Measurements from ENCODE around the gene CKLF.

The CKLF gene

GRCh38 chr16:66547101-66547989, 5.0 kb upstream of the CKLF start:
- H3K27me3 ChIP-seq (ENCODE audit: insufficient read depth, low read length): no peaks in the 10 kb centered on the region
- H3F3A ChIP-seq (ENCODE audit: insufficient read depth, low read length): no peaks in the 10 kb centered on the region; the same call in 1 of the 2 replicates
- no peaks in the 10 kb centered on the region for H3K9me2 ChIP-seq (ENCODE audit: low read depth, low read length)
- TF ChIP-seq, protein P1, sequence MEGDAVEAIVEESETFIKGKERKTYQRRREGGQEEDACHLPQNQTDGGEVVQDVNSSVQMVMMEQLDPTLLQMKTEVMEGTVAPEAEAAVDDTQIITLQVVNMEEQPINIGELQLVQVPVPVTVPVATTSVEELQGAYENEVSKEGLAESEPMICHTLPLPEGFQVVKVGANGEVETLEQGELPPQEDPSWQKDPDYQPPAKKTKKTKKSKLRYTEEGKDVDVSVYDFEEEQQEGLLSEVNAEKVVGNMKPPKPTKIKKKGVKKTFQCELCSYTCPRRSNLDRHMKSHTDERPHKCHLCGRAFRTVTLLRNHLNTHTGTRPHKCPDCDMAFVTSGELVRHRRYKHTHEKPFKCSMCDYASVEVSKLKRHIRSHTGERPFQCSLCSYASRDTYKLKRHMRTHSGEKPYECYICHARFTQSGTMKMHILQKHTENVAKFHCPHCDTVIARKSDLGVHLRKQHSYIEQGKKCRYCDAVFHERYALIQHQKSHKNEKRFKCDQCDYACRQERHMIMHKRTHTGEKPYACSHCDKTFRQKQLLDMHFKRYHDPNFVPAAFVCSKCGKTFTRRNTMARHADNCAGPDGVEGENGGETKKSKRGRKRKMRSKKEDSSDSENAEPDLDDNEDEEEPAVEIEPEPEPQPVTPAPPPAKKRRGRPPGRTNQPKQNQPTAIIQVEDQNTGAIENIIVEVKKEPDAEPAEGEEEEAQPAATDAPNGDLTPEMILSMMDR (IDR thresholded peaks at IDR 0.05; ENCODE audit: low read length): no peak
- TF ChIP-seq EZH2 (IDR thresholded peaks at IDR 0.05; ENCODE audit: borderline replicate concordance, low read length): no peak
- H3K4me2 ChIP-seq (ENCODE audit: low read length): no peak overlapping the region
- H3K27ac ChIP-seq (ENCODE audit: low read depth, low read length, poor library complexity, severe bottlenecking): peak overlapping the region; percentile 58
- H2AFZ ChIP-seq (ENCODE audit: low read length): no peak overlapping the region
- H3K79me2 ChIP-seq (ENCODE audit: insufficient read depth, low read length): no peaks in the 10 kb centered on the region
- no peaks in the 10 kb centered on the region for H3K9me3 ChIP-seq (ENCODE audit: low read length)
- no peak overlapping the region for H3K4me3 ChIP-seq (ENCODE audit: low read depth, low read length, poor library complexity, severe bottlenecking)
- H3K9ac ChIP-seq (ENCODE audit: low read length): no peak overlapping the region
- no peaks in the 10 kb centered on the region for H4K20me1 ChIP-seq (ENCODE audit: insufficient read depth, low read length)
- peaks cover 64% of the 10 kb centered on the region for H3K4me1 ChIP-seq (ENCODE audit: insufficient read depth, low read length, severe bottlenecking)
- H3K36me3 ChIP-seq (ENCODE audit: insufficient read depth, low read length): no peaks in the 10 kb centered on the region

DNA sequence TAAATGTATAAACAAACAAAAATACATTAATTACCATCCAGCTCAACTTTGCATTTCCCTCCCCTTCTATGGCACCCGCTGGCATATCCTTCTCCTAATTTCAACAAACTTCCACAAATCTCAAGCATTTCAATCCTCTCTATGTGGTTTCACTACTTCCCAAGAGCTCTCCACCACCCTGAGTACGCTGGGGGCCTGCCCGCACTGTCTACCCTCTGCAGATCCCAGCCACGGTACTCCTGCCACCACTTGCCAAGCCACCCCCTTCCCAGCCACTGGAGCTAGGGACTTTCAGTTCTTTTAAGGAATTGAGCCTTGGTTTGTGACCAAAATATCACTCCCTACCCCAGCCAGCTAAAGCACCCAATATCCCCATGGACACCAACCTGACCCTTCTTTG, 4.3 kb upstream of the CKLF start:
- Histone ChIP-seq H3K9me3 (ENCODE audit: low read length) (no peaks in the 10 kb centered on the region), H4K20me1 (ENCODE audit: insufficient read depth, low read length) (no peaks in the 10 kb centered on the region), H3K4me1 (ENCODE audit: insufficient read depth, low read length, severe bottlenecking) (peaks cover 70% of the 10 kb centered on the region), H3K79me2 (ENCODE audit: insufficient read depth, low read length) (peaks cover 3% of the 10 kb centered on the region; the same call in 1 of the 2 replicates), H3K36me3 (ENCODE audit: insufficient read depth, low read length) (no peaks in the 10 kb centered on the region), H3K27ac (ENCODE audit: low read depth, low read length, poor library complexity, severe bottlenecking) (peak overlapping the region; percentile 85), H3K9ac (ENCODE audit: low read length) (no peak overlapping the region), H2AFZ (ENCODE audit: low read length) (no peak overlapping the region), H3K9me2 (ENCODE audit: low read depth, low read length) (no peaks in the 10 kb centered on the region), H3F3A (ENCODE audit: insufficient read depth, low read length) (no peaks in the 10 kb centered on the region; the same call in 1 of the 2 replicates), H3K4me3 (ENCODE audit: low read depth, low read length, poor library complexity, severe bottlenecking) (no peak overlapping the region), H3K27me3 (ENCODE audit: insufficient read depth, low read length) (no peaks in the 10 kb centered on the region), H3K4me2 (ENCODE audit: low read length) (no peak overlapping the region)
- TF ChIP-seq, protein P1 (IDR thresholded peaks at IDR 0.05; ENCODE audit: low read length): no peak
- TF ChIP-seq EZH2 (IDR thresholded peaks at IDR 0.05; ENCODE audit: borderline replicate concordance, low read length): no peak

- Histone ChIP-seq H2AFZ (ENCODE audit: low read length) (no peak overlapping the region), H3K9me3 (ENCODE audit: low read length) (no peaks in the 10 kb centered on the region), H3K9me2 (ENCODE audit: low read depth, low read length) (no peaks in the 10 kb centered on the region), H3F3A (ENCODE audit: insufficient read depth, low read length) (no peaks in the 10 kb centered on the region; the same call in 1 of the 2 replicates), H3K9ac (ENCODE audit: low read length) (peak overlapping the region; percentile 58; the same call in 1 of the 2 replicates), H3K4me1 (ENCODE audit: insufficient read depth, low read length, severe bottlenecking) (peaks cover 77% of the 10 kb centered on the region), H4K20me1 (ENCODE audit: insufficient read depth, low read length) (no peaks in the 10 kb centered on the region), H3K27me3 (ENCODE audit: insufficient read depth, low read length) (no peaks in the 10 kb centered on the region), H3K27ac (ENCODE audit: low read depth, low read length, poor library complexity, severe bottlenecking) (peak overlapping the region; percentile 85), H3K4me2 (ENCODE audit: low read length) (peak overlapping the region; percentile 64), H3K36me3 (ENCODE audit: insufficient read depth, low read length) (no peaks in the 10 kb centered on the region), H3K79me2 (ENCODE audit: insufficient read depth, low read length) (peaks cover 11% of the 10 kb centered on the region), H3K4me3 (ENCODE audit: low read depth, low read length, poor library complexity, severe bottlenecking) (peak overlapping the region; percentile 53)
- TF ChIP-seq, protein P1 (IDR thresholded peaks at IDR 0.05; ENCODE audit: low read length): no peak
- TF ChIP-seq EZH2 (IDR thresholded peaks at IDR 0.05; ENCODE audit: borderline replicate concordance, low read length): no peak
These were observed 3.5 kb upstream of the CKLF start for GRCh38 chr16:66548868-66549267.
